Measurements from ENCODE around the gene YWHAE. TPM values are rescaled to one million over a fixed set of nuclear protein-coding genes. Genes with fewer than 3 reads are reported as not detected.

YWHAE gene
- total RNA-seq, 1 experiment from 2014 or later, result 1,282 TPM

DNA sequence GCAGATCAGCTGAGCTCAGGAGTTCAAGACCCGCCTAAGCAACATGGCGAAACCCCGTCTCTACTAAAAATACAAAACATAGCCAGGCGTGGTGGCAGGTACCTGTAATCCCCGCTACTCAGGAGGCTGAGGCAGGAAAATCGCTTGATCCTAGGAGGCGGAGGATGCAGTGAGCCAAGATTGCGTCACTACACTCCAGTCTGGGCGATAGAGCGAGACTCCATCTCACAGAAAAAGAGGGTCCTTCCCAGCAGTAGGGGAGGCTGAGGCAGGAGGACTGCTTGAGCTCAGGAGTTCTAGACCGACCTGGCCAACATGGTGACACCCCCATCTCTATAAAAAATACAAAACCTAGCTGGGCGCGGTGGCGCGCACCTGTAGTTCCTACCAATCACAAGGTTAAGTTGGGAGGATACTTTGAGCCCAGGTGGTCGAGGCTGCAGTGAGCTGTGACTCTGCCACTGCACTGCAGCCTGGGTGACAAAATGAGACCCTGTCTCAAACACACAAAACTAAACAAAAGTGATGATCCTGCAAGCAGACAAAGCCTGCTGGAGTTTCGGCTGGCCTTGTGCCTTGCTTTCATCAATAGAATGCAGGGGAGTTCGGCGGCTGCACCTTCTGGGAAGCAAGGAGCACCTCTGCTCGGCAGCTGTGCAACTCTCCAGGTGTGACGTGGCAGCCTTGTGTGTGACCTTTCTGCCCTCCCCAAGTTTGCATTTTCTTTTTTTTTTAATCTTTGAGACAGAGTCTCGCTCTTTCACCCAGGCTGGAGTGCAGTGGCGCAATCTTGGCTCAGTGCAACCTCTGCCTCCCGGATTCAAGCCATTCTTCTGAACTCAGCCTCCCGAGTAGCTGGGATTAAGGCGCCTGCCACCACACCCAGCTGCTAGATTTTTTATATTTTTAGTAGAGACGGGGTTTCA, 12.4 kb upstream of the YWHAE start:
- no peaks in the 10 kb centered on the region for H3K79me1 ChIP-seq (ENCODE audit: insufficient read depth, low read depth, low read length, poor library complexity, severe bottlenecking)
- no peak overlapping the region for H4K5ac ChIP-seq (ENCODE audit: insufficient read length, low read depth, low read length)
- H3K56ac ChIP-seq (ENCODE audit: insufficient read length, low read depth, low read length), result no peak overlapping the region
- H3K23ac ChIP-seq (ENCODE audit: insufficient read length, low read depth, low read length), result no peak overlapping the region
- H3K23me2 ChIP-seq (ENCODE audit: insufficient read length, low read depth, low read length, poor library complexity, severe bottlenecking), result no peaks in the 10 kb centered on the region
- no peak overlapping the region for H4K91ac ChIP-seq (ENCODE audit: insufficient read length, low read depth, low read length)
- no peak overlapping the region for H3K4ac ChIP-seq (ENCODE audit: low read depth, low read length)
- H3K27me3 ChIP-seq (ENCODE audit: insufficient read depth, low read length), result no peaks in the 10 kb centered on the region
- H2AFZ ChIP-seq (ENCODE audit: low read length), result no peak overlapping the region
- H3K14ac ChIP-seq (ENCODE audit: insufficient read depth, low read length), result no peak overlapping the region
- TF ChIP-seq, protein P1, sequence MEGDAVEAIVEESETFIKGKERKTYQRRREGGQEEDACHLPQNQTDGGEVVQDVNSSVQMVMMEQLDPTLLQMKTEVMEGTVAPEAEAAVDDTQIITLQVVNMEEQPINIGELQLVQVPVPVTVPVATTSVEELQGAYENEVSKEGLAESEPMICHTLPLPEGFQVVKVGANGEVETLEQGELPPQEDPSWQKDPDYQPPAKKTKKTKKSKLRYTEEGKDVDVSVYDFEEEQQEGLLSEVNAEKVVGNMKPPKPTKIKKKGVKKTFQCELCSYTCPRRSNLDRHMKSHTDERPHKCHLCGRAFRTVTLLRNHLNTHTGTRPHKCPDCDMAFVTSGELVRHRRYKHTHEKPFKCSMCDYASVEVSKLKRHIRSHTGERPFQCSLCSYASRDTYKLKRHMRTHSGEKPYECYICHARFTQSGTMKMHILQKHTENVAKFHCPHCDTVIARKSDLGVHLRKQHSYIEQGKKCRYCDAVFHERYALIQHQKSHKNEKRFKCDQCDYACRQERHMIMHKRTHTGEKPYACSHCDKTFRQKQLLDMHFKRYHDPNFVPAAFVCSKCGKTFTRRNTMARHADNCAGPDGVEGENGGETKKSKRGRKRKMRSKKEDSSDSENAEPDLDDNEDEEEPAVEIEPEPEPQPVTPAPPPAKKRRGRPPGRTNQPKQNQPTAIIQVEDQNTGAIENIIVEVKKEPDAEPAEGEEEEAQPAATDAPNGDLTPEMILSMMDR (conservative IDR thresholded peaks at IDR 0.05), result no peak
- no peaks in the 10 kb centered on the region for H3K79me2 ChIP-seq (ENCODE audit: insufficient read depth, low read length)
- Mint-ChIP-seq H3K27me3 (ENCODE audit: low read depth) (no peaks in the 10 kb centered on the region), H3K36me3 (ENCODE audit: insufficient read depth in 1 of 3, low read depth in 3 of 3) (no peaks in the 10 kb centered on the region; a peak in 1 of 7 replicates), H3K4me3 (no peak overlapping the region), H3K9me3 (no peaks in the 10 kb centered on the region), H3K27ac (no peak overlapping the region), H3K4me1 (peaks cover 0 to 5% of the 10 kb centered on the region in 2 experiments; a peak in 1 of 4 replicates)
- no peak overlapping the region for H3K4me2 ChIP-seq (ENCODE audit: insufficient read depth, insufficient read length, low read length)
- H2BK5ac ChIP-seq (ENCODE audit: insufficient read length, low read length), result no peak overlapping the region
- H3K9ac ChIP-seq (ENCODE audit: extremely low read depth, insufficient read length, low read length), result no peak overlapping the region
- no peak for DNase-seq
- no peak overlapping the region for H2AK5ac ChIP-seq (ENCODE audit: insufficient read length, low read length)
- no peaks in the 10 kb centered on the region for H4K20me1 ChIP-seq (ENCODE audit: control insufficient read depth, insufficient read depth, insufficient read length)
- no CpG with 5 or more reads among the region's 27 CpGs for WGBS (ENCODE audit: extremely low coverage, insufficient read length, low lambda C conversion rate)
- no peak overlapping the region for H4K8ac ChIP-seq (replicated peaks; ENCODE audit: insufficient read length, low read depth, low read length)
- H3K4me1 ChIP-seq (ENCODE audit: insufficient read depth, low read length), result no peaks in the 10 kb centered on the region
- no peak overlapping the region for H3K18ac ChIP-seq (ENCODE audit: insufficient read length, low read depth, low read length)
- no peak overlapping the region for H2BK12ac ChIP-seq (ENCODE audit: insufficient read length, low read depth, low read length)
- no peaks in the 10 kb centered on the region for H3K9me3 ChIP-seq (ENCODE audit: control insufficient read depth, low read depth, low read length)
- no peak overlapping the region for H2BK15ac ChIP-seq (ENCODE audit: low read depth, low read length)
- H2BK20ac ChIP-seq (ENCODE audit: low read depth, low read length, poor library complexity, severe bottlenecking), result no peak overlapping the region
- no peak overlapping the region for H3K27ac ChIP-seq (ENCODE audit: insufficient read length, low read depth, low read length)
- no peak overlapping the region for H2BK120ac ChIP-seq (ENCODE audit: low read depth, low read length, poor library complexity, severe bottlenecking)
- H3T11ph ChIP-seq (ENCODE audit: low read length), result no peak overlapping the region

Measured in H9 (cell line).